ENCODE measurements around the gene GALNT9.

GALNT9 gene

DNA sequence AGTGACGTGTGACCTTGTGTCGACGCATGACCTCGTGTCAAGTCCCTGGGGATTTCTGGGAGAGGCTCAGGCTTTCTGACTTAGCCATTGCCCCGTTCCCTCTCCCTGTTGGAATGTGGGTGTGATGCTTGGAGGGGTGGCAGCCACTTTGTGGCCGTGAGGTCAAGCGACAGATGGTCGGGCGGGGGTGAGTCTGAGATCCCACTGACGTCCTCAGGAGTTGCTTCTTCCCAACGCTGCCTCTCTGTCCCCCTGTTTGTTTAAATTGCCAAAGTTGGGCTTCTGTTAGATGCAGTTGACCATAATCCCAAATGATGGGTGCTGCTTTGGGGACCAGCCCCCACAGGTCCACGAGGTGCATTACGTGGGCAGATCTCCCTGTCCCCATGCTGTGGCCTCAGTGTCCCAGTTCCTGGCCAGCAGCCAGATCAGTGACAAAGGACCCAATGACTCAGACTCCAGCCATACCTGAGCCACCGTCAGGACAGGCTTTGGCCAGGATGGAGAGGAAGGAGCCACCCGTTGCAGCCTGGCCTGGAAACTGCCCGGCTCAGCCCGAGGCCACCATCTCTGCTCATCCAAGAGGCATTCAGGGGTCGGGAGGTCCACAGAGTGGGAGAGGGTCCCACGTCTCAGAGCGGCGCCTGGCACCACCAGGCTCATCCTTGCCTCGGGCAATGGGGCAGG, 34.4 kb upstream of the GALNT9 start:
- H3K79me1 ChIP-seq (replicated peaks; ENCODE audit: low read length, poor library complexity, severe bottlenecking), result no peaks in the 10 kb centered on the region
- H2AFZ ChIP-seq (ENCODE audit: low read depth, low read length), result no peak overlapping the region
- H4K8ac ChIP-seq (ENCODE audit: low read length), result no peak overlapping the region
- no peak overlapping the region for H3K4ac ChIP-seq (ENCODE audit: low read depth in 1 of 2, low read length in 2 of 2)
- H4K91ac ChIP-seq (ENCODE audit: low read length), result no peak overlapping the region
- H2BK5ac ChIP-seq (ENCODE audit: low read depth, low read length, poor library complexity, severe bottlenecking), result no peak overlapping the region
- no peak overlapping the region for H2BK120ac ChIP-seq (ENCODE audit: low read depth, low read length)
- H3K14ac ChIP-seq (ENCODE audit: low read length in 2 of 2), result no peak overlapping the region
- 80% methylated on average over 22 of the region's 22 CpGs for WGBS
- no peak overlapping the region for H3K4me2 ChIP-seq (ENCODE audit: low read length, poor library complexity, severe bottlenecking)
- no peaks in the 10 kb centered on the region for H3K9me3 ChIP-seq (ENCODE audit: control insufficient read depth, low read length)
- H3K27ac ChIP-seq (ENCODE audit: low read length, poor library complexity, severe bottlenecking), result no peak overlapping the region
- H3K23ac ChIP-seq (ENCODE audit: low read length in 2 of 2), result no peak overlapping the region
- H3K4me3 ChIP-seq (ENCODE audit: insufficient read depth in 1 of 2, low read depth in 1 of 2, low read length in 2 of 2), result no peak overlapping the region
- H2BK12ac ChIP-seq (ENCODE audit: low read length in 2 of 2), result no peak overlapping the region
- H3K36me3 ChIP-seq (ENCODE audit: control insufficient read depth in 1 of 2, insufficient read depth in 2 of 2, low read depth in 1 of 2, low read length in 2 of 2), result no peaks in the 10 kb centered on the region
- no peak for DNase-seq
- no peak overlapping the region for H3K18ac ChIP-seq (ENCODE audit: low read depth in 1 of 2, low read length in 2 of 2)
- no peak overlapping the region for H3K9ac ChIP-seq (ENCODE audit: low read length)
- H2BK15ac ChIP-seq (ENCODE audit: low read depth, poor library complexity, severe bottlenecking), result no peak overlapping the region
- H3K4me1 ChIP-seq (ENCODE audit: control insufficient read depth, insufficient read depth, low read depth, low read length), result no peaks in the 10 kb centered on the region
- H2AK5ac ChIP-seq (ENCODE audit: low read length, severe bottlenecking), result no peak overlapping the region
- peaks cover 0 to 26% of the 10 kb centered on the region in 2 experiments for H3K27me3 ChIP-seq (ENCODE audit: control insufficient read depth in 1 of 2, insufficient read depth in 1 of 2, low read length in 2 of 2)

DNA sequence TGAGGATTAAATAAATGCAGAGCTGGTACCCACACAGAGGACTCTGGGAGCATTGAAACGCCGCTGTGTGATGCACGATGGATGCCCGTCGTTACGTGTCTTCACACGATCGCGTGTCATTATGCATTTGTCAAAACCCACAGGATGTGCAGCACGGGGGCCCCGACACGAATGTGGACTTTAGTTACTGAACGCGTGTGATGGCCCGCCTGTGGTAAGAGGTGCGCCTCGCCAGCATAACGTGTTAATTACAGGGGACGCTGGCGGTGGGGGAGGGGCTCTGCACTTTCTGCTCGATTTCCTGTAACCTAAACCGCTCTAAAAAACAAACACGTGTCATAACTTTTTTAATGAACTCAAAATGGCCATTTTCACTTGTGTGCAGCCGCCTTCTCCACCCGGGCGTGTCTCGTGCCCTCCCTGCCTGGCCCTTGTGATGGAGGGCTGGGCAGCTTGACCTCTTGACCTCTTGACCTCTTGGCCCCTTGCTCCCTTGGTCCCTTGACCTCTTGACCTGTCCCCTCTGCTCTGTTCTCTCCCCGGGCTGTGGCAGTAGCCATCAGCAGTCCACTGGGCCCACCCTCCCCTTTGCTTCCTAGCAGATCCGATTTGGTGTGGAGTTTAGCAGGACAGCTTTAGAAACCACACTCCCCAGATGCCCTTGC, 33.7 kb upstream of the GALNT9 start:
- H3K23ac ChIP-seq (ENCODE audit: low read length in 2 of 2), result no peak overlapping the region
- no peak for DNase-seq
- H2AFZ ChIP-seq (ENCODE audit: low read depth, low read length), result no peak overlapping the region
- no peak overlapping the region for H4K8ac ChIP-seq (ENCODE audit: low read length)
- no peak overlapping the region for H2BK12ac ChIP-seq (ENCODE audit: low read length in 2 of 2)
- peaks cover 0 to 21% of the 10 kb centered on the region in 2 experiments for H3K27me3 ChIP-seq (ENCODE audit: control insufficient read depth in 1 of 2, insufficient read depth in 1 of 2, low read length in 2 of 2)
- H2AK5ac ChIP-seq (ENCODE audit: low read length, severe bottlenecking), result no peak overlapping the region
- no peak overlapping the region for H3K4me2 ChIP-seq (ENCODE audit: low read length, poor library complexity, severe bottlenecking)
- no peaks in the 10 kb centered on the region for H3K36me3 ChIP-seq (ENCODE audit: control insufficient read depth in 1 of 2, insufficient read depth in 2 of 2, low read depth in 1 of 2, low read length in 2 of 2)
- no peak overlapping the region for H3K9ac ChIP-seq (ENCODE audit: low read length)
- no peak overlapping the region for H3K4ac ChIP-seq (ENCODE audit: low read depth in 1 of 2, low read length in 2 of 2)
- WGBS, result 92% methylated on average over 29 of the region's 29 CpGs
- peak overlapping the region in 1 of 2 experiments; percentile 25 for H3K4me3 ChIP-seq (ENCODE audit: insufficient read depth in 1 of 2, low read depth in 1 of 2, low read length in 2 of 2)
- H4K91ac ChIP-seq (ENCODE audit: low read length), result no peak overlapping the region
- H2BK15ac ChIP-seq (ENCODE audit: low read depth, poor library complexity, severe bottlenecking), result no peak overlapping the region
- no peak overlapping the region for H3K14ac ChIP-seq (ENCODE audit: low read length in 2 of 2)
- H2BK120ac ChIP-seq (ENCODE audit: low read depth, low read length), result no peak overlapping the region
- H3K27ac ChIP-seq (ENCODE audit: low read length, poor library complexity, severe bottlenecking), result no peak overlapping the region
- no peak overlapping the region for H3K18ac ChIP-seq (ENCODE audit: low read depth in 1 of 2, low read length in 2 of 2)
- H2BK5ac ChIP-seq (ENCODE audit: low read depth, low read length, poor library complexity, severe bottlenecking), result no peak overlapping the region
- H3K79me1 ChIP-seq (replicated peaks; ENCODE audit: low read length, poor library complexity, severe bottlenecking), result no peaks in the 10 kb centered on the region
- no peaks in the 10 kb centered on the region for H3K9me3 ChIP-seq (ENCODE audit: control insufficient read depth, low read length)
- no peaks in the 10 kb centered on the region for H3K4me1 ChIP-seq (ENCODE audit: control insufficient read depth, insufficient read depth, low read depth, low read length)

DNA sequence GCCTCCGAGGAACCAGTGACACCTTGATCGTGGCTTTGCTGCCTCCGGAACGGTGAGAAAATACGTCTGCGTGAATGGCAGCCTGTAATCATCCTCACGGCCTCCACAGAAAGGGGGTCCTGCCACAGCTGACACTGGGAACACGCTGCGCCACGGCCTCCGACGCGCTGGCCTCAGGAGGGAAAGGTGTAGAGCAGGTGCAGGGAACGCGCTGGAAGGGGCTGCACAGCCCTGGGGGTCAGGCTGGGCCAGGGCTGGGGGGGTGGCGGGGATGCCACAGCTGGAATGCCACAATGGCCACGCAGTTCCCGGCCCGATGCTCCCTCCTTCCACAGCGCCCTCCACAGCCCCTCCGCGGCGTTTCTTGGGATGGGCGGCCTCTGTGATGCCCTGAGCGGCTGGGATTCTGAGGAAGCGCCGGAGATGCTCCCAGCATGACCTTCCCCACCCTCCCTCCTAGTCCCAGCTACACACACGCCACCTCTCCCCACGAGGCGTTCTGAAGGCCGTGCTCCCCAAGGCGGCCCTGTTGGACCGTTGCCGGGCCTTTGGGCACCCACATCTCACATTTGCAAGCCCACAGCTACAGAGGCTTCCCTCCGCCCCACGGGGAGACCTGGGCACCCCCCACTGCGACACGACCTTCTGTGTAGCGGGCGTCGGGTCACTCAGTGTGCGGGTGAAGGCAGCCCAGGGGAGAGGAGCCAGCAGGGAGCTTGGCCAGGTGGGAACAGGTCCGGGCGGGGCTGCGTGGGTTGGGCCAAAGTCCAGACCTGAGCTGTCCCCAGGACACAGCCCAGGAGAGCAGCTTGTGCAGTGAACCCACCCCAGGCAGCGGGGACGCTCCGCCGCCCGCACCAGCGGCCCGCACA, 31.8 kb upstream of the GALNT9 start:
- no peak overlapping the region for H3K4me2 ChIP-seq (ENCODE audit: low read length, poor library complexity, severe bottlenecking)
- H3K4me1 ChIP-seq (ENCODE audit: control insufficient read depth, insufficient read depth, low read depth, low read length), result no peaks in the 10 kb centered on the region
- H3K23ac ChIP-seq (ENCODE audit: low read length in 2 of 2), result no peak overlapping the region
- H3K27me3 ChIP-seq (ENCODE audit: control insufficient read depth in 1 of 2, insufficient read depth in 1 of 2, low read length in 2 of 2), result peaks cover 0 to 20% of the 10 kb centered on the region in 2 experiments
- no peaks in the 10 kb centered on the region for H3K79me1 ChIP-seq (replicated peaks; ENCODE audit: low read length, poor library complexity, severe bottlenecking)
- no peak overlapping the region for H2AK5ac ChIP-seq (ENCODE audit: low read length, severe bottlenecking)
- H2AFZ ChIP-seq (ENCODE audit: low read depth, low read length), result no peak overlapping the region
- no peak overlapping the region for H2BK120ac ChIP-seq (ENCODE audit: low read depth, low read length)
- no peak for DNase-seq
- peak overlapping the region in 1 of 2 experiments; percentile 23 for H3K4me3 ChIP-seq (ENCODE audit: insufficient read depth in 1 of 2, low read depth in 1 of 2, low read length in 2 of 2)
- H4K8ac ChIP-seq (ENCODE audit: low read length), result no peak overlapping the region
- H3K36me3 ChIP-seq (ENCODE audit: control insufficient read depth in 1 of 2, insufficient read depth in 2 of 2, low read depth in 1 of 2, low read length in 2 of 2), result peaks cover 0 to 3% of the 10 kb centered on the region in 2 experiments
- 92% methylated on average over 50 of the region's 52 CpGs for WGBS
- H2BK12ac ChIP-seq (ENCODE audit: low read length in 2 of 2), result no peak overlapping the region
- no peak overlapping the region for H2BK5ac ChIP-seq (ENCODE audit: low read depth, low read length, poor library complexity, severe bottlenecking)
- no peak overlapping the region for H3K9ac ChIP-seq (ENCODE audit: low read length)
- H3K14ac ChIP-seq (ENCODE audit: low read length in 2 of 2), result no peak overlapping the region
- no peaks in the 10 kb centered on the region for H3K9me3 ChIP-seq (ENCODE audit: control insufficient read depth, low read length)
- no peak overlapping the region for H2BK15ac ChIP-seq (ENCODE audit: low read depth, poor library complexity, severe bottlenecking)
- H4K91ac ChIP-seq (ENCODE audit: low read length), result no peak overlapping the region
- no peak overlapping the region for H3K4ac ChIP-seq (ENCODE audit: low read depth in 1 of 2, low read length in 2 of 2)
- H3K18ac ChIP-seq (ENCODE audit: low read depth in 1 of 2, low read length in 2 of 2), result no peak overlapping the region
- no peak overlapping the region for H3K27ac ChIP-seq (ENCODE audit: low read length, poor library complexity, severe bottlenecking)

DNA sequence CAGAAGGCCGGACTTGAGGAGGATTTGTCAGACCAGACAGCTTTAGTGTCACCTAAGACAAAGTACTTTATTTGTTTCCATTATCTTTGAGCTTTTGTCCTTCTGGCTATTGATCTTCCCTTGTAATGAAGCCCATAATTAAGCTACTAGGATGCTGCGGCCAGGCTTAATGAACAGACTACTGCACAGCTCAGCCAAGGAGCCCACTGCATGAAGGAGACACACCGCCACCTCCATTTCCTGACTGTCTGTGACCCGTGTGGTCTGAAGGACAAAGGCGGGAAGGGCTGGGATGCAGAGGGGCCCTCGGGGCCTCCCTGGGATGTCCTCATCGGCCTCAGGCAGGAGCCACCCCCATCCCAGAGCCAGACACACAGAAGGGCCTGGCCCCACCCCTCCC, 31.0 kb upstream of the GALNT9 start:
- Histone ChIP-seq H4K91ac (ENCODE audit: low read length) (no peak overlapping the region), H2BK5ac (ENCODE audit: low read depth, low read length, poor library complexity, severe bottlenecking) (no peak overlapping the region), H3K36me3 (ENCODE audit: control insufficient read depth in 1 of 2, insufficient read depth in 2 of 2, low read depth in 1 of 2, low read length in 2 of 2) (peaks cover 0 to 3% of the 10 kb centered on the region in 2 experiments), H2AK5ac (ENCODE audit: low read length, severe bottlenecking) (no peak overlapping the region), H3K4me2 (ENCODE audit: low read length, poor library complexity, severe bottlenecking) (no peak overlapping the region), H3K4me1 (ENCODE audit: control insufficient read depth, insufficient read depth, low read depth, low read length) (no peaks in the 10 kb centered on the region), H3K4ac (ENCODE audit: low read depth in 1 of 2, low read length in 2 of 2) (no peak overlapping the region), H4K8ac (ENCODE audit: low read length) (no peak overlapping the region), H3K27me3 (ENCODE audit: control insufficient read depth in 1 of 2, insufficient read depth in 1 of 2, low read length in 2 of 2) (peaks cover 0 to 23% of the 10 kb centered on the region in 2 experiments), H2BK15ac (ENCODE audit: low read depth, poor library complexity, severe bottlenecking) (no peak overlapping the region), H2AFZ (ENCODE audit: low read depth, low read length) (no peak overlapping the region), H2BK120ac (ENCODE audit: low read depth, low read length) (no peak overlapping the region), H3K79me1 (replicated peaks; ENCODE audit: low read length, poor library complexity, severe bottlenecking) (no peaks in the 10 kb centered on the region), H2BK12ac (ENCODE audit: low read length in 2 of 2) (no peak overlapping the region), H3K14ac (ENCODE audit: low read length in 2 of 2) (no peak overlapping the region), H3K23ac (ENCODE audit: low read length in 2 of 2) (no peak overlapping the region), H3K18ac (ENCODE audit: low read depth in 1 of 2, low read length in 2 of 2) (no peak overlapping the region), H3K9ac (ENCODE audit: low read length) (no peak overlapping the region), H3K27ac (ENCODE audit: low read length, poor library complexity, severe bottlenecking) (no peak overlapping the region), H3K9me3 (ENCODE audit: control insufficient read depth, low read length) (no peaks in the 10 kb centered on the region), H3K4me3 (ENCODE audit: insufficient read depth in 1 of 2, low read depth in 1 of 2, low read length in 2 of 2) (no peak overlapping the region)
- WGBS, result 85% methylated on average over 6 of the region's 7 CpGs
- no peak for DNase-seq
